ENCODE results near the gene CYBA. TPM values are rescaled to one million over a fixed set of nuclear protein-coding genes. Genes with fewer than 3 reads are reported as not detected.

CYBA gene
- polyA plus RNA-seq, 1 donor (not counting 4 experiments of a cell fraction or from before 2014, with no cell fraction given): 4.4 TPM

DNA sequence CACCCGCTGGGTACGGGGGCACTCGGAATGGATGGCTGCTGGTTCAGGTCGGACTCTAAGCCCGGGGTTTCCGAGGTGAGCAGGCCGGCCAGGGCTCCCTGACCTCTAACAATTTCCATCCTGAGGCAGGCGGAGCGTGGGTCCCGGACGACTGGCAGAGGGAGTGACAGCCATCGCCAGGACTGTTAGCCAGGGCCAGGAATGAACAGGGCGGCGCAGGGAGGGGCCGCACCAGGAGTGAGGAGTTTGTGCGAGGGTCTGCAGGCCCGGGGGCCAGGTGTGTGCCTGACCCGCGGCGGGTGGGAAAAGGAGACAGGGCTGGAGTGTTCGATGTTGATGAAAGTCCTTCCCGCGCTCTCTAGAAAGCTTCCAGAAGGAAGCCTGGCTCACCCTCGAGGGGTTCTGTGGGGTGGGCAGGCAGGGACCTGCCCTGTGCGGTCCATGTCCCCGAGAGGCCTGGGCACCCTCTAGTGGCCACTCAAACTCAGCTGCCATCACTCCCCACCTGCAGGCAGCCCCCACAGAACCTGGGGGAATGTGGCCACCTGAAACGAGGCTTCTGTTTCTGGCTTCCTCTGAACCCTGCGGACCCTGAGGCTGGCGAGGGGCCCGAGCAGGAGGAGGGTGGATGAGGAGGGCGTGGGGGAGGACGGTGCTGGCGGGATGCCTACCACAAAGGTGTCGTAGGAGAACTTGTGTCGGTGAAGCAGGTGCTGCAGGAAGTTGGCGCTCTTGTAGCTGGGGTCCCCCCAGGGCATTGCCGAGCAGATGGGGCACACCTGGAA lies 47.2 kb upstream of the CYBA start:
- Histone ChIP-seq H3K4me2 (ENCODE audit: control insufficient read depth, extremely low read depth, insufficient read depth, low read depth, low read length) (no peak overlapping the region), H3K9me3 (ENCODE audit: control insufficient read depth, low read depth, low read length) (no peaks in the 10 kb centered on the region), H3K9me1 (ENCODE audit: control insufficient read depth, extremely low read depth, insufficient read depth, low read length) (no peaks in the 10 kb centered on the region), H3K27me3 (ENCODE audit: control insufficient read depth, extremely low read depth, insufficient read depth, low read length) (peaks cover 19% of the 10 kb centered on the region), H3K36me3 (ENCODE audit: control insufficient read depth in 2 of 2, extremely low read depth in 1 of 2, insufficient read depth in 2 of 2, low read length in 2 of 2) (peaks cover 2 to 4% of the 10 kb centered on the region in 2 experiments), H3K4me1 (ENCODE audit: control insufficient read depth, extremely low read depth, insufficient read depth, low read length) (no peaks in the 10 kb centered on the region), H3K9ac (ENCODE audit: control insufficient read depth, extremely low read depth, insufficient read depth, low read length) (no peak overlapping the region), H3K27ac (ENCODE audit: control insufficient read depth, insufficient read depth, low read length) (no peak overlapping the region), H3K79me2 (ENCODE audit: control insufficient read depth, insufficient read depth, low read length) (no peaks in the 10 kb centered on the region), H2AFZ (ENCODE audit: control insufficient read depth, low read length) (no peak overlapping the region), H3K4me3 (ENCODE audit: control insufficient read depth in 2 of 3, extremely low read depth in 1 of 3, insufficient read depth in 2 of 3, low read depth in 1 of 3, low read length in 3 of 3) (no peak overlapping the region), H4K20me1 (ENCODE audit: control insufficient read depth, extremely low read depth, insufficient read depth, low read length) (no peaks in the 10 kb centered on the region)
- no peak for DNase-seq (ENCODE audit: low read depth, low spot score)
- TF ChIP-seq EZH2 (IDR thresholded peaks at IDR 0.05; ENCODE audit: low read length): no peak
- TF ChIP-seq, protein P1, sequence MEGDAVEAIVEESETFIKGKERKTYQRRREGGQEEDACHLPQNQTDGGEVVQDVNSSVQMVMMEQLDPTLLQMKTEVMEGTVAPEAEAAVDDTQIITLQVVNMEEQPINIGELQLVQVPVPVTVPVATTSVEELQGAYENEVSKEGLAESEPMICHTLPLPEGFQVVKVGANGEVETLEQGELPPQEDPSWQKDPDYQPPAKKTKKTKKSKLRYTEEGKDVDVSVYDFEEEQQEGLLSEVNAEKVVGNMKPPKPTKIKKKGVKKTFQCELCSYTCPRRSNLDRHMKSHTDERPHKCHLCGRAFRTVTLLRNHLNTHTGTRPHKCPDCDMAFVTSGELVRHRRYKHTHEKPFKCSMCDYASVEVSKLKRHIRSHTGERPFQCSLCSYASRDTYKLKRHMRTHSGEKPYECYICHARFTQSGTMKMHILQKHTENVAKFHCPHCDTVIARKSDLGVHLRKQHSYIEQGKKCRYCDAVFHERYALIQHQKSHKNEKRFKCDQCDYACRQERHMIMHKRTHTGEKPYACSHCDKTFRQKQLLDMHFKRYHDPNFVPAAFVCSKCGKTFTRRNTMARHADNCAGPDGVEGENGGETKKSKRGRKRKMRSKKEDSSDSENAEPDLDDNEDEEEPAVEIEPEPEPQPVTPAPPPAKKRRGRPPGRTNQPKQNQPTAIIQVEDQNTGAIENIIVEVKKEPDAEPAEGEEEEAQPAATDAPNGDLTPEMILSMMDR (optimal IDR thresholded peaks at IDR 0.05 in 1 of 3, IDR thresholded peaks at IDR 0.05 in 1 of 3, conservative IDR thresholded peaks at IDR 0.05 in 1 of 3; ENCODE audit: extremely low read depth in 1 of 3, insufficient read depth in 2 of 3, low read length in 3 of 3): peak in 2 of 3 experiments; percentile 45 to 52
- dilution Hi-C loops (cut with MboI; ENCODE audit: extremely low pct_ligation_motif_present, low sequenced_read_pairs): no loop called here
- no peak for FAIRE-seq

DNA sequence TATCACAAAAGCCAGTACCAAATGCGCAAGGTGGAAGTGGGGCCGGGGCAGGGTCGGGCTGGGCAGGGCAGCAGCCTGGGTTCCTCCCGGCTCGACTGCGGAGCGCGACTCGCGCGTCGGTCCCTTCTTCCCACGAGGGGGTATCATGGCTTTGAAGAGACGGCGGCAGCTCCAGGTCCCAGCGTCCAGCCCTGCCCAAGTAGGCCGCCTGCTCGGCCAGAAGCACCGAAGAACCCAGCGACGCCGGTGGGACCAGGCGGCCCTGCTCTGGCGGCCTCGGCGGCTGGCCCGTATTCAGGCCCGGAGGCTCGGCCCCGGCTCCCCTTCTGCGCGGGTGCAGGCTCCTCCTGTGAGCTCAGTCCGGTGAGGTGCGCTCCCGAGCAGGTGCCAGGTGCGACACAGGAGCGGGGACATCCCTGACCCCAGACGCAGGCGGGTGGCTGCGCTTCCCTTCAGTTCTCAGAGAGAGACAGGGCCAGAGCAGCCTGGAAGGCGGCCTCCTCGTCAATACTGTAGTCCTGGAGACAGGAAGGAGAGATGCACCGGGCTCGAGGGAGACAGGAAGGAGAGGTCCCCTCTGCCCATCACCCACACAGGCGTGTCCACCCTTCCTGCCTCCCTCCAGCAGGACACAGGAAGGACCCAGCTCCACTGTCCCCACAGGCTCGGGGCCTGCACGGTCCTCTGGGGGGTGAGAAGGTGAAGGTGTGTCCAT lies 46.4 kb upstream of the CYBA start:
- no peak for DNase-seq (ENCODE audit: low read depth, low spot score)
- TF ChIP-seq, protein P1 (optimal IDR thresholded peaks at IDR 0.05 in 1 of 3, IDR thresholded peaks at IDR 0.05 in 1 of 3, conservative IDR thresholded peaks at IDR 0.05 in 1 of 3; ENCODE audit: extremely low read depth in 1 of 3, insufficient read depth in 2 of 3, low read length in 3 of 3): no peak
- TF ChIP-seq EZH2 (IDR thresholded peaks at IDR 0.05; ENCODE audit: low read length): no peak
- Histone ChIP-seq H3K9ac (ENCODE audit: control insufficient read depth, extremely low read depth, insufficient read depth, low read length) (no peak overlapping the region), H3K9me1 (ENCODE audit: control insufficient read depth, extremely low read depth, insufficient read depth, low read length) (no peaks in the 10 kb centered on the region), H3K9me3 (ENCODE audit: control insufficient read depth, low read depth, low read length) (no peaks in the 10 kb centered on the region), H3K4me1 (ENCODE audit: control insufficient read depth, extremely low read depth, insufficient read depth, low read length) (no peaks in the 10 kb centered on the region), H3K27me3 (ENCODE audit: control insufficient read depth, extremely low read depth, insufficient read depth, low read length) (peaks cover 26% of the 10 kb centered on the region), H2AFZ (ENCODE audit: control insufficient read depth, low read length) (no peak overlapping the region), H3K79me2 (ENCODE audit: control insufficient read depth, insufficient read depth, low read length) (no peaks in the 10 kb centered on the region), H3K36me3 (ENCODE audit: control insufficient read depth in 2 of 2, extremely low read depth in 1 of 2, insufficient read depth in 2 of 2, low read length in 2 of 2) (peaks cover 2 to 4% of the 10 kb centered on the region in 2 experiments), H3K27ac (ENCODE audit: control insufficient read depth, insufficient read depth, low read length) (no peak overlapping the region), H3K4me2 (ENCODE audit: control insufficient read depth, extremely low read depth, insufficient read depth, low read depth, low read length) (no peak overlapping the region), H3K4me3 (ENCODE audit: control insufficient read depth in 2 of 3, extremely low read depth in 1 of 3, insufficient read depth in 2 of 3, low read depth in 1 of 3, low read length in 3 of 3) (no peak overlapping the region), H4K20me1 (ENCODE audit: control insufficient read depth, extremely low read depth, insufficient read depth, low read length) (no peaks in the 10 kb centered on the region)
- dilution Hi-C loops (cut with MboI; ENCODE audit: extremely low pct_ligation_motif_present, low sequenced_read_pairs): no loop called here
- no peak for FAIRE-seq
